Measurements from ENCODE around the gene ZNF423.

ZNF423 gene

DNA sequence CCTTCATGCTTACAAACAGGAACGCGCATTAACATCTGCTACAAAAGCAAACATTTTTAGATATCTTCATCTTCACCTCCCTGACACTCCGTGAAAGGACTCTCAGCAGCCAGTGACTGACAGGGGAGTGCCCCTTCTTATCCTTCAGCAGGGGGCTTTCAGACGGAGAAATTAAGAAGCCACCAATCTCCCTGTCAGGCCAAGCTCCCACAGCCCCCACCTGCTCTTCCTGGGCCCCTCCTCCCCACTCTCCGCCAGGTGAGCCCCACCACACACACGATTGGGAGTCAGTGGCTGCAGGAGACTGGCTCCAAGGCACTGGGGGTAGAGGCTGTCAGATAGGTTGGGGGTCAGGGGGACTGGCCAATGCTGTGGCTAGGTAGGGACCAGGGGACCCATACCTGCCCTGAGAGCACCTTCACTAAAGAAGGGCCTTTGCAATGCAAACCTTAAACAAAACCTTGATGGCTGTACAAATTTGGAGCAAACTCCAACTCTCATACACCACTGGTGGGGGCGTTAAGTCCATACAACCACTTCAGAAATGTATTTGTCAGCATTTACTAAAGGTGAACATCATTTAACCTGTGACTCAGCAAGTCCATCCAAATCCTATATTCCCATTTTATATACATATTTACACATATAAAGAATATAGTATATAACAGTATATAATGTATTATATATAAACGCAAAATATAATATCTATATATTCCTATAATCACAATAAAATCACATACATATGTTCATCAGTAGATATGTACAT lies 232.2 kb downstream of the ZNF423 start:
- Histone ChIP-seq H3K27ac (ENCODE audit: low read depth, low read length) (no peak overlapping the region), H3K4me1 (ENCODE audit: control insufficient read depth, insufficient read depth, low read length) (peaks cover 16% of the 10 kb centered on the region), H3K9ac (ENCODE audit: low read length) (no peak overlapping the region), H3K36me3 (ENCODE audit: control insufficient read depth, insufficient read depth, low read length) (no peaks in the 10 kb centered on the region), H3K27me3 (ENCODE audit: control insufficient read depth, insufficient read depth, low read length) (no peaks in the 10 kb centered on the region), H3K4me3 (ENCODE audit: low read length) (no peak overlapping the region)

DNA sequence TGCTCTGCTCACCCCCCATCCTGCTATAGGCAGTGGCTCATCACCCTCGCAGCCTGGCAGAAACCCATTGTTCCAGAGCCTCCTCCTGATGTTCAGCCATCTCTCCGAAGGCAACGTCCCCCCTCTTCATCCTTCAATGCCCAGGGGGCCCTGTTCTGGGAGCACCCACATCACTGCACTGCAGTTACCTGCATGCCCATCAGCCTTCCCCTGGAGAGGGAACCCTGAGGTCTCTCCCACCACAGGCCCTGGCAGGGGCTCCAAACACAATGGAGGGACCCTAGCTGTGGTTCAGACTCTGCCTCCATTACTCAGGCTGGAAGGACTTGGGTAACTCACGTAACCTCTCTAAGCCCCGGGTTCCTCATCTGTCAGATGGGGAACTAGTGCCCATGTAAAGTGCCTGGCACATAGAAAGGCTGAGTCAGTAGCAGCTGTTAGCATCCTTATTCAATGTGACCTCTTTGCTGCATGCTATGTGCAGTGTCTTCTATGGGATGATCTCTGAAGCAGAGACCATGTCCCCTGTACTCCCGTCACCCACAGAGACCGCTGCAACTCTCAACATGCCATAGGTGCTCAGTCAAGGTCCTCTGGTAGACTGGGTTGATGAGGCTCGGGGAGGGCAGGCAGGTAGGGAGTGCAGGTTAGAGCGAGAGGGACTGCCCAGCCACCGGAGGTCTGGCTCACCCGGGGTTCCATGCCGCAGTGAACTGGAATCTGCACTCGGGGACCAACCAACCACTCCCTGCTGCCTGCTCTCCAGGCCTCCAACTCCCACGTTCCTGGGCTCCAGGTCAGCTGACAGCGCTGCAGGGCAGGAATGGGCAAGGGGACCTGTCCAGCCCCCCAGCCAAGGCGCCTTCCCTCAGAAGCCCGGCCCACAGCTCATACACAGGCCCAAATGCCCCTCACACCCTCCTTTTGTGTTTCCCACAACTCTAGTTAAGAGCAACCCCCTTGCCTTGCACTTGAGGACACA lies 233.2 kb downstream of the ZNF423 start:
- no peak overlapping the region for H3K9ac ChIP-seq (ENCODE audit: low read length)
- H3K4me3 ChIP-seq (ENCODE audit: low read length): no peak overlapping the region
- peaks cover 16% of the 10 kb centered on the region for H3K4me1 ChIP-seq (ENCODE audit: control insufficient read depth, insufficient read depth, low read length)
- H3K27ac ChIP-seq (ENCODE audit: low read depth, low read length): no peak overlapping the region
- no peaks in the 10 kb centered on the region for H3K36me3 ChIP-seq (ENCODE audit: control insufficient read depth, insufficient read depth, low read length)
- H3K27me3 ChIP-seq (ENCODE audit: control insufficient read depth, insufficient read depth, low read length): no peaks in the 10 kb centered on the region

DNA sequence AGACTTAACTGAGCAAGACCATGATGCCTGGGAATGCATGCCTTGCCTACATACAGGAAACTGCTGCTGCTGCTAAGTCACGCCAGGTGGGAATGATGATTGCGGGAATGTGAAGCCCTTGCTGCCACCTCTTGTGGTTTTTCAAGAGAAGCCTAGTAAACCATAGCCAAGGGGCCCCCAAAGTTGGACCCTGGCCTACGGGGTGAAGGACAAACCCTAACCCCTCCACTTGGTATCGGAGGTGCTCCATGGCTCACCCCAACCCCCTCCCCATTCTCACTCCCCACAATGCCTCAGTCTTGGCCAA lies 233.9 kb downstream of the ZNF423 start:
- H3K27ac ChIP-seq (ENCODE audit: low read depth, low read length): no peak overlapping the region
- no peaks in the 10 kb centered on the region for H3K27me3 ChIP-seq (ENCODE audit: control insufficient read depth, insufficient read depth, low read length)
- H3K9ac ChIP-seq (ENCODE audit: low read length): no peak overlapping the region
- peaks cover 16% of the 10 kb centered on the region for H3K4me1 ChIP-seq (ENCODE audit: control insufficient read depth, insufficient read depth, low read length)
- no peak overlapping the region for H3K4me3 ChIP-seq (ENCODE audit: low read length)
- no peaks in the 10 kb centered on the region for H3K36me3 ChIP-seq (ENCODE audit: control insufficient read depth, insufficient read depth, low read length)

DNA sequence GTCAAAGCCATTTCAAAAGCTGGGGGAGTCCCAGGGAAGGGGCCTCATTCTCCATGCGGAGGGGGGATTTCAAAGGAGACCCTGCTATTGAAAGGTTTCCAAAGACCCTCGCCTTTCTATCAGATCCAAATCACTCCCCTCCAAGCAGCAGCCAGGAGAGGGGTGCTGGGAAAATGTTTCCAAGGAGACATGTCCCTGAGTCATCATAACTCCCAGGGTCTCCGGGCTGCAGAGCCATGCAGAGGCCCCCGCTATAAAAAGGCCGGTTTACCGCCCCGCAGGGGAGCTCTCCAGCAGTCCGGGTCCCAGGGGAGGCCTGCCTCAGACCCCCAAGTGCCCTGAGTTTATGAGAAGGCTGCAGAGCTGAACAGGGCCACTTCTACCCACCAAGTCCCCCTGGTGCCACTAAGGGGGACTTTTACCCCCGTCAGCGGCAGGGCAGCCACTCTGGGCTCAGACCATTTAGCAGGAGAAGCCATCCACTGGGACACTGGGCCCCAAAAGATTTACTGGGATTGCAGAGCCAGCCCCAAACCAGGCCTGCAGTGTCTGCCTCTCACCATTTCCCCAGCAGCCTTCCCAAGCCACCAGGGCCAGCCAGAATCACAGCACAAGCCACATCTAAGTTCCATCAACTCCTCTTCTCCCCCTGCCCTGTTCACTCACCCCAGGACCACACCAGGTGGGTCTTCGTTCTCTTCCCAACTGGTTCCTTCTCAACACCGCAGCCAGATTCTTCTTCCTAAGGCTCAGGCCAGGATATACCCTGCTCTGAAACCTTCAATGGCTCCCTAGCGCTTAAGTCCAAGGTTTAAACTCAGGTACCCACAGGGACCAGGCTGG lies 234.4 kb downstream of the ZNF423 start:
- H3K27ac ChIP-seq (ENCODE audit: low read depth, low read length): peak overlapping the region; percentile 78
- H3K9ac ChIP-seq (ENCODE audit: low read length): no peak overlapping the region
- peaks cover 16% of the 10 kb centered on the region for H3K4me1 ChIP-seq (ENCODE audit: control insufficient read depth, insufficient read depth, low read length)
- no peaks in the 10 kb centered on the region for H3K36me3 ChIP-seq (ENCODE audit: control insufficient read depth, insufficient read depth, low read length)
- H3K27me3 ChIP-seq (ENCODE audit: control insufficient read depth, insufficient read depth, low read length): no peaks in the 10 kb centered on the region
- no peak overlapping the region for H3K4me3 ChIP-seq (ENCODE audit: low read length)

DNA sequence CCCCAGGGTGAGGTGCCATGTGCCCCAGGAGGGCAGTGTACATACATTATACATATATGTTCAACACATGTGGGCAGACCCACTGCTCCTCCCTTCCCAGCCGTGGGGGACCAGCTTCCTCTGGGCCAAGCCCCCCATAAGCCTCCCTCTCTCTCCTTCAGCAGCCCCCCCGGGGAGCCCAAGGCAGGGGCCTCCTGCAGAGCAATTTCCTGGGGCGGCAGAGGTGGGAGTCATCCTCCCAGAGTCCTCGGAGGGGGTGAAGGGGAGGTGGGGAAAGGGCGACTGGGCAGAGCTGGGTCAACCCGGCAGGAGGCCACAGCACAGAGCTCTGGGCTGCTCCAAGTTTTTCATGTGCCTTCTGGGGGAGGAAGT lies 235.1 kb downstream of the ZNF423 start:
- H3K36me3 ChIP-seq (ENCODE audit: control insufficient read depth, insufficient read depth, low read length): no peaks in the 10 kb centered on the region
- H3K27me3 ChIP-seq (ENCODE audit: control insufficient read depth, insufficient read depth, low read length): no peaks in the 10 kb centered on the region
- H3K27ac ChIP-seq (ENCODE audit: low read depth, low read length): peak overlapping the region; percentile 78
- H3K4me3 ChIP-seq (ENCODE audit: low read length): no peak overlapping the region
- peaks cover 16% of the 10 kb centered on the region for H3K4me1 ChIP-seq (ENCODE audit: control insufficient read depth, insufficient read depth, low read length)
- H3K9ac ChIP-seq (ENCODE audit: low read length): no peak overlapping the region

DNA sequence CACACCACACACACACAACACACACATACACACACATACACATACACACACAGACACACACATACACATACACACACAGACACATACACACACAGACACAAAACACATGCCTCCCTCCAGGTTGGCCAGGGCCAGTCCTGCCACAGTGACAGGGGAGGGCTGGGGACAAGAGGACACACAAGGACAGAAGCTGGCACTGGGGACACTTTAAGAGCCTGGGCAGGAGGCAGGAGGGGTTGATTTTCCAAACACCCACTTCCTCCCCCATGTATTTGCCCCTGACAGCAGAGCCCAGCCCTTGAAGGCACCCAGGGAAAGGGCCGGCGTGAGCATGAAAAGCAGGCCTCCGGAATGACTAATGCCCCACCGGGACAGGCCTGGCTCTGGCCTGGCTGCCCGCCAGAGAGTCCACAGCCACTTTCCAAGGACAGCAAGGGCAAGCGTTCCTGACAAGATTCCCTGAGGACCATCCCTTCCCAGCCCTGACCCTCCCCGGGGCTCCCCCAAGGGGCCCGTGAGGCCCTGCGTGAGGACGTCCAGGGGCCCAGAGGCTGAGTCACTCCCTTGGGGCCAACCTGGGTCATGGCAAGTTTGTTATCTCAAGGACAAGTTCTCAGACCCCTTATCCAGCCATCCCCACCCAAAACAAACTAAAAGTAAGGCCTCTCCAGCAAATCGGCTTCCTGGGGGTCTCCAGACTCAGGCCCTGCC lies 235.6 kb downstream of the ZNF423 start:
- Histone ChIP-seq H3K27me3 (ENCODE audit: control insufficient read depth, insufficient read depth, low read length) (no peaks in the 10 kb centered on the region), H3K27ac (ENCODE audit: low read depth, low read length) (peak overlapping the region; percentile 78), H3K4me1 (ENCODE audit: control insufficient read depth, insufficient read depth, low read length) (peaks cover 16% of the 10 kb centered on the region), H3K9ac (ENCODE audit: low read length) (no peak overlapping the region), H3K4me3 (ENCODE audit: low read length) (no peak overlapping the region), H3K36me3 (ENCODE audit: control insufficient read depth, insufficient read depth, low read length) (no peaks in the 10 kb centered on the region)

DNA sequence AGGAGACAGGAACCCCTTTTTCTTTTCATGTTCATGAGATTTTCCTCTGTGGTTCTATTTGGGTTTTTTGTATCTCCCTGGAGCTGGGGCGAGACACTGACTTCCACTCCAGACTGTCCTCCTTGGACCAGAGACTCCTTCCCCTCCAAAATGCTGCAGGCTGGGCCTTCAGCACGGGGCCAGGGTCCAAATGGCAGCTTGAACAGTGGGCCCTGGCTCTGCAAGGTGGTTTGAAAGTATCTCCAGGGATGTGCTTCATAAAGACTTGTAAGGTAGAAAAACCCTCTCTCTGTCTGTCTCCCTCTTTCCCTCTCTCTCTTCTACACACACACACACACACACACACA lies 236.1 kb downstream of the ZNF423 start:
- peak overlapping the region; percentile 78 for H3K27ac ChIP-seq (ENCODE audit: low read depth, low read length)
- no peak overlapping the region for H3K4me3 ChIP-seq (ENCODE audit: low read length)
- no peak overlapping the region for H3K9ac ChIP-seq (ENCODE audit: low read length)
- H3K27me3 ChIP-seq (ENCODE audit: control insufficient read depth, insufficient read depth, low read length): no peaks in the 10 kb centered on the region
- H3K36me3 ChIP-seq (ENCODE audit: control insufficient read depth, insufficient read depth, low read length): no peaks in the 10 kb centered on the region
- peaks cover 16% of the 10 kb centered on the region for H3K4me1 ChIP-seq (ENCODE audit: control insufficient read depth, insufficient read depth, low read length)

DNA sequence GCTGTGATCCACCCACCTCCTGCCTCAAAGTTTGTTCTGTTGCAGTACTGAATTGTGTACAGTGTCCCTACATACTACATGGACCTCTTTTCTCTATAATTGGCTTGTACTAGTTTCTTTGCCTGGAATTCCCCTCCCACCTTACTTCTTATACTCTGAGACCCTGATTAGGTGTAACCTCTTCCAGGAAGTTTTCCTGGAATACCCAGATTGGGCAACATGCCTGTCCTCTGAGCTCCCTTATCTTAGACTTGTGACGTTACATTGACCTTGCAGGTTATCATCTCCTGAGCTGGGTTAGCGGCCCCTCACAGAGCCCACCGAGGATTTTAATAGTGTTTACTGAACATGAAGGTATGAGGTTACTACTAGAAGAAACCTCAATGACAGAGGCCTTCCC lies 237.0 kb downstream of the ZNF423 start:
- peaks cover 16% of the 10 kb centered on the region for H3K4me1 ChIP-seq (ENCODE audit: control insufficient read depth, insufficient read depth, low read length)

DNA sequence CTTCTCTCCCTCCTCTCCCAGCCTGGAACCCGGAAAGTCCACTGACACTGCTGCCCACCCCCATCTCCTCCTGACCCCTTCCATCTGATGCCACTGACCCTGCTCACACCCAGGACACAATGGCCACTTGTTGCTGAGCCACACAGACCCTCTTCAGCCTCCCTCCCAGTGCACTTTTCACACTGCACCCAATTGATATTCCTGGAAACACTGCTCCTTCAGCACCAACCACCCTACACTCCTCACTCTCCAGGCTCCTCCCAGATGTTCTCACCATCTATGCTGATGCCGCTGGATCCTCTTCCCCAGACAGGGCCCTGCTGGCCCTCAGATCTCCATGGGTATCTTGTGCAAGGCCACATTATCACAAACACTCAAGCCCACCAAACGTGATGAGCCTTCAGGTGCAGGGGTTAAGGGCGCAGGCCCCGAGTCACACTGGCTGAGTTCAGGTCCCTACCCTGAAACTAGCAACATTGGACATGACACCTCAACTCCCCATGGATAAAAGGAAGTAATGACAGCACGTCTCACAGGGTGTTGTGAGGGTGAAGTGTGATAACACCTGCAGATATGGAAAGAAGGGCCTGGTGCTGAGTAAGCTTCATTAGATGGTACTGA lies 238.1 kb downstream of the ZNF423 start:
- H3K36me3 ChIP-seq (ENCODE audit: control insufficient read depth, insufficient read depth, low read length): no peaks in the 10 kb centered on the region
- H3K9ac ChIP-seq (ENCODE audit: low read length): no peak overlapping the region
- peaks cover 16% of the 10 kb centered on the region for H3K4me1 ChIP-seq (ENCODE audit: control insufficient read depth, insufficient read depth, low read length)
- H3K4me3 ChIP-seq (ENCODE audit: low read length): no peak overlapping the region
- no peaks in the 10 kb centered on the region for H3K27me3 ChIP-seq (ENCODE audit: control insufficient read depth, insufficient read depth, low read length)
- no peak overlapping the region for H3K27ac ChIP-seq (ENCODE audit: low read depth, low read length)

More for the DNA sequence above, 237.0 kb downstream of the ZNF423 start:
- no peak overlapping the region for H3K4me3 ChIP-seq (ENCODE audit: low read length)
- no peak overlapping the region for H3K27ac ChIP-seq (ENCODE audit: low read depth, low read length)
- no peaks in the 10 kb centered on the region for H3K27me3 ChIP-seq (ENCODE audit: control insufficient read depth, insufficient read depth, low read length)
- no peaks in the 10 kb centered on the region for H3K36me3 ChIP-seq (ENCODE audit: control insufficient read depth, insufficient read depth, low read length)
- H3K9ac ChIP-seq (ENCODE audit: low read length): no peak overlapping the region

DNA sequence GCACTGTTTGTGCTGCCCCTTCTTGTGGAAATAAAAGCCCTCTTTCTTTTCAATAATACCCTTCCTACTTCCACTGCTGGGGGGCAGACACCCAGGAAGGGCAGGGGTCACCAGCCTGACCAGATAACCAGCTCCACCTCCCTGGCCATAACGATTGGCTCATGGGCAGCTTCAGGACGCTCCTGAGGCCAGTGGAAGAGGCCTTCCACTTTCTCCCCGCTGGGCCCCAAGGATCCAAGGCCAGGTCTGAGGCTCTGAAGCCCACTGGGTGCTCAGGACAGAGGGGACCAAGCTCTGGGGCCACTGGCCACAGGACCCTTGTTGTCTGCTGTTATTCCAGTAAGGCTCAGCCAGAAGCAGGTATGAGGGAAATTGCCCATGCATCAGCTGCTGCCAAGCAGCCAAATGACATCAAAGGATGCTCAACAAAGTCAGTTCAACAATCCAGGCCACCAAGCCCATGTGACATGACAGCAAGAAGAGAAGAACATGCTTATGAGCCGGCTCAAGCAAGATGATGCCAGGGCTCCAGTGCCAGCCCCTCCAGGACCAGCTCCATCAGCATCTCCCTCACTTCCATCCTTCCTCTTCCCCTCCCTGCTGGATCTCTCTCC lies 238.8 kb downstream of the ZNF423 start:
- Histone ChIP-seq H3K36me3 (ENCODE audit: control insufficient read depth, insufficient read depth, low read length) (no peaks in the 10 kb centered on the region), H3K4me1 (ENCODE audit: control insufficient read depth, insufficient read depth, low read length) (peaks cover 16% of the 10 kb centered on the region), H3K9ac (ENCODE audit: low read length) (no peak overlapping the region), H3K27ac (ENCODE audit: low read depth, low read length) (no peak overlapping the region), H3K27me3 (ENCODE audit: control insufficient read depth, insufficient read depth, low read length) (no peaks in the 10 kb centered on the region), H3K4me3 (ENCODE audit: low read length) (no peak overlapping the region)

DNA sequence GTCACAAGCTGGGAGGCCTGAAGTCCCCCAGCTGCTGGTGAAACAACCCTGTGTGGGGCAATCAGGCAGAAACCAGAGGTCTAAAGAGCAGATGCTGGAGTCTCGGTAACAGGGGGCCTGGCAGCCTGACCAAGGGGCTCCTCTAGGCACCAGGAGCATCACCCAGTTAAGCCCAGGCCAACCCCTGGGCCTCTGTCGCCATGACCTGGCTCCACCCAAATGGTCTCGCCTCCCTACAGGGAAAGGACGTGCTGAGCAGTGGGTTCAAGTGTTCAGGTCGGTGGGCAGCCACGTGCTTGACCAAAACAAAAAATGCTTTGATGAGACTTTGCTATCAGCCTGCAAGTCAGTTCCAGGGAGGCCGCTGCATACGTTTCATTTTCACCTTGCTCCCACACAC lies 240.3 kb downstream of the ZNF423 start:
- Histone ChIP-seq H3K9ac (ENCODE audit: low read length) (no peak overlapping the region), H3K27ac (ENCODE audit: low read depth, low read length) (no peak overlapping the region), H3K36me3 (ENCODE audit: control insufficient read depth, insufficient read depth, low read length) (no peaks in the 10 kb centered on the region), H3K4me1 (ENCODE audit: control insufficient read depth, insufficient read depth, low read length) (peaks cover 11% of the 10 kb centered on the region), H3K4me3 (ENCODE audit: low read length) (no peak overlapping the region), H3K27me3 (ENCODE audit: control insufficient read depth, insufficient read depth, low read length) (no peaks in the 10 kb centered on the region)

Data from rectal smooth muscle tissue (tissue), 1 donor.